GM12878 (cell line): ENCODE data around the gene NPPB. TPM values are rescaled to one million over a fixed set of nuclear protein-coding genes. Genes with fewer than 3 reads are reported as not detected.

ENCODE experiments used
- ATAC-seq: fragments of 200-7000 bp; cut with Tn5 transposase; 3 replicates; pipeline ENCODE4 v1.9.1; 2020; ENCODE audit warnings: mild to moderate bottlenecking, moderate library complexity
- BruUV-seq: library from RNA; stranded (reverse); fragments of 400-500 nt; replicated peaks from 2 replicates; lab custom pipeline; 2021; lab: Mats Ljungman, UMichigan
- CTCF ChIA-PET: fragments of 300-600 bp; sonication (Branson Sonifier 250); formaldehyde crosslinking; extraction: SDS; loops from one replicate; lab custom pipeline; 2021; ENCODE audit warnings: inconsistent platforms; lab: Yijun Ruan, JAX
- POLR2A ChIA-PET: fragments of 350-600 bp; formaldehyde crosslinking; extraction: SDS; loops from one replicate; lab custom pipeline; 2021; ENCODE audit warnings: inconsistent platforms; lab: Charles Lee
- RAD21 ChIA-PET: fragments of 300-600 bp; sonication (Branson Sonifier 250); formaldehyde crosslinking; loops from one replicate; lab custom pipeline; 2023; ENCODE audit warnings: antibody characterized with exemption; ENCODE audit not compliant: unreplicated experiment; lab: Charles Lee
- SMC1A ChIA-PET: fragments of 300-600 bp; sonication (Branson Sonifier 250); formaldehyde crosslinking; loops from one replicate; lab custom pipeline; 2023; ENCODE audit not compliant: unreplicated experiment, uncharacterized antibody; lab: Charles Lee
- DNase-seq: peaks from one replicate; pipeline ENCODE4 v3.0.0-alpha.2; 2011; ENCODE audit warnings: low read depth, low spot score
- FAIRE-seq: peaks from 3 replicates; lab custom pipeline; 2011; peaks lifted over from hg19 to GRCh38; lab: Jason Lieb, UNC
- H2AFZ ChIP-seq: 2 replicates; pipeline ENCODE4 v1.6.0; 2011; ENCODE audit warnings: low read depth, low read length, control low read depth; ENCODE audit not compliant: control insufficient read depth
- H3K27ac ChIP-seq: 2 replicates; pipeline ENCODE4 v1.5.1; 2011; ENCODE audit warnings: control low read depth; ENCODE audit not compliant: control insufficient read depth, insufficient read depth
- H3K27me3 ChIP-seq, 2 experiments: replicated peaks in 1 of 2; 2 replicates each; pipeline versions ENCODE4 v1.6.0 to v1.6.1; 2011; ENCODE audit warnings: low read length in 1 of 2; ENCODE audit not compliant: control insufficient read depth in 2 of 2, insufficient read depth in 2 of 2
- H3K36me3 ChIP-seq, 2 experiments: 2 replicates each; pipeline ENCODE4 v1.5.1; 2011; ENCODE audit warnings: low read length in 1 of 2; ENCODE audit not compliant: control insufficient read depth in 2 of 2, insufficient read depth in 2 of 2
- H3K4me1 ChIP-seq: 2 replicates; pipeline ENCODE4 v1.6.1; 2011; ENCODE audit warnings: mild to moderate bottlenecking, low read length, moderate library complexity, mixed read lengths; ENCODE audit not compliant: control insufficient read depth, insufficient read depth
- H3K4me2 ChIP-seq: 2 replicates; pipeline ENCODE4 v1.6.0; 2011; ENCODE audit warnings: control low read depth; ENCODE audit not compliant: control insufficient read depth, insufficient read depth
- H3K4me3 ChIP-seq: fragments of 200-600 bp; sonication (generic); 2 replicates; pipeline ENCODE4 v1.5.1; 2016
- H3K79me2 ChIP-seq: 2 replicates; pipeline ENCODE4 v1.6.0; 2011; ENCODE audit warnings: low read length; ENCODE audit not compliant: control insufficient read depth, insufficient read depth
- H3K9ac ChIP-seq: 2 replicates; pipeline ENCODE4 v1.8.0; 2011; ENCODE audit warnings: low read length, control low read depth, mixed read lengths; ENCODE audit not compliant: control insufficient read depth, insufficient read depth
- H3K9me3 ChIP-seq: replicated peaks from 3 replicates; pipeline ENCODE4 v1.5.1; 2011; ENCODE audit warnings: mild to moderate bottlenecking, low read length; ENCODE audit not compliant: control insufficient read depth, insufficient read depth
- H4K20me1 ChIP-seq: 2 replicates; pipeline ENCODE4 v1.6.0; 2011; ENCODE audit not compliant: control insufficient read depth, insufficient read depth
- ATF7 ChIP-seq: fragments of 450-650 bp; IDR thresholded peaks from 2 replicates; pipeline ENCODE4 v1.6.1; 2016; ENCODE audit warnings: low read depth, mild to moderate bottlenecking
- ELK1 ChIP-seq: IDR thresholded peaks from 2 replicates; pipeline ENCODE4 v1.6.1; 2012; ENCODE audit warnings: low read depth, low read length, improper control_type of control experiment
- MEF2A ChIP-seq: IDR thresholded peaks from 2 replicates; pipeline ENCODE4 v1.6.1; 2011; ENCODE audit warnings: low read depth, mild to moderate bottlenecking, low read length, moderate library complexity; ENCODE audit not compliant: insufficient read depth
- POLR2AphosphoS5 ChIP-seq: IDR thresholded peaks from 2 replicates; pipeline ENCODE4 v1.6.1; 2011; ENCODE audit warnings: mild to moderate bottlenecking, low read length, inconsistent platforms
- RAD51 ChIP-seq: fragments of 450-650 bp; IDR thresholded peaks from 2 replicates; pipeline ENCODE4 v1.6.1; 2016; ENCODE audit warnings: moderate library complexity, mild to moderate bottlenecking, inconsistent platforms
- SUZ12 ChIP-seq: fragments of 200-600 bp; sonication (generic); IDR thresholded peaks from one replicate; pipeline ENCODE4 v1.6.1; 2018; ENCODE audit warnings: antibody characterized with exemption, mild to moderate bottlenecking; ENCODE audit not compliant: unreplicated experiment
- TAF1 ChIP-seq: IDR thresholded peaks from 2 replicates; pipeline ENCODE4 v1.6.1; 2011; ENCODE audit warnings: mild to moderate bottlenecking, low read depth, low read length, borderline replicate concordance
- YY1 ChIP-seq: IDR thresholded peaks from 2 replicates; pipeline ENCODE4 v1.6.1; 2011; ENCODE audit warnings: low read depth, mild to moderate bottlenecking, low read length
- WGBS: methylation state at CpG from one replicate; pipeline ENCODE4 v1.1.6; 2016; ENCODE audit warnings: low lambda C conversion rate; ENCODE audit not compliant: insufficient replicate concordance, insufficient coverage; ENCODE audit errors: missing lambda C conversion rate; 5-methylcytosine and 5-hydroxymethylcytosine counted together
- in situ Hi-C: fragments of 300-500 bp; cut with MboI; formaldehyde crosslinking; loops from 9 replicates; pipeline ENCODE4 v1.14.3; 2018; ENCODE audit warnings: mixed read lengths
- intact Hi-C: fragments of 100-400 bp; cut with micrococcal nuclease; formaldehyde crosslinking; loops from one replicate; pipeline ENCODE4 v1.14.2; 2022; ENCODE audit not compliant: unreplicated experiment
- polyA plus RNA-seq, 11 experiments: library from polyadenylated mRNA; depleted of rRNA in 4 of 11; unstranded in 6 of 11; stranded (reverse) in 5 of 11; fragments of >200 nt; fragmentation: Nextera tagmentation in 4 of 11; fragmentation: Illumina TruSeq in 1 of 11; extraction: Ambion mirVana in 4 of 11; extraction: Trizol in 1 of 11; gene quantifications; 1 replicate in 1 of 11; 2 replicates in 10 of 11; pipeline versions ENCODE4 v1.2.1 to v1.2.3, GENCODE V29; 2011 to 2016; ENCODE audit warnings: inconsistent platforms in 2 of 11, missing spikeins in 2 of 11, low read depth in 1 of 11
- total RNA-seq, 4 experiments: library from RNA; depleted of rRNA in 3 of 4; stranded (reverse); fragments of >200 nt in 3 of 4; fragmentation: Illumina TruSeq in 1 of 4; extraction: Trizol in 1 of 4; gene quantifications; 2 replicates each; pipeline versions ENCODE4 v1.2.1 to v1.2.3, GENCODE V29; 2013 to 2021
- TF ChIP-seq, protein P1 (sequence below): IDR thresholded peaks from 2 replicates; pipeline ENCODE4 v1.6.1; 2011; ENCODE audit warnings: borderline replicate concordance, low read depth, mild to moderate bottlenecking, moderate library complexity, low read length; ENCODE audit not compliant: insufficient read depth, poor library complexity, severe bottlenecking
- TF ChIP-seq, protein P2 (sequence below): IDR thresholded peaks from 2 replicates; pipeline ENCODE4 v1.6.1; 2012; ENCODE audit warnings: low read depth, low read length, improper control_type of control experiment

NPPB gene
- total and polyA plus RNA-seq, 10 of the 15 experiments (the other 5 are each of a cell fraction or from before 2014, with no cell fraction given), result not detected

DNA sequence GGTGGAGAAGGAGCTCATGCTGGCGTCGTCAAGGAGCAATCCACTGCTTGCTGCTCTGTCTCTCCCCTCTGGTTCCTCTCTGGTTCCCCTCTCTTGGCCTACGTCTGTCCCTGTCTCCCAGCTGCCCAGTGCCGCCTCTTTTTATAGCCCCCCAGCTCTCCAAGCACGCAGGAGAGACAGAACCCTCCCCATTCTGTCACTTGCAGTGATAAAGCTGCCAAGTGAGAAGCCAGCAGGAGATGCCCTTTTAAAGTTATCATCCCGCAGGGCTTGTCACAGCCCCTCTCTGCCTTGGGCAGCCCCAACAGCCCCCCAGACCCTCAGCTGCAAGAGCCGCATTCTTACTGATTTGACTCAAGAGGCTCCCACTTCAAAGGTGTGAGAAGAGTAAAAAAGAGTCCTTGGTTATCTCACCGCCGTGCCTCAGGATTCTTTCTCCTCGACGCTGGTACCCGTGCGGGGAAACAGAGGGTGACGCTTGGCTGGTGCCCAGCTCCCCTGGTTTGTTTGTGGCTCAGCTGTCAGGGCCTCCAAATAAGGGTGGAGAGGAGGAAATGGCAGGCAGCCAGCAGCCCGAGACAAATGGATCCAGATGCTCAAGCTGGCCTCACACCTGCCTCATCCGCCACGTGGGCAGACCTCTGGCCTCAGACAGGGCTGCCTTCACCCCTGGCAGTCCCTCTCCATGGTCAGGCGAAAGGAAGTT, 10.9 kb downstream of the NPPB start, which contains the start of gene NPPA:
Gene NPPA, minus strand, starts transcription at position 117 of the 706 bp plus-strand sequence. Its CDS starts 99 bp downstream, at position 18.
- Histone ChIP-seq H3K27me3 (no peaks in the 10 kb centered on the region), H3K4me3 (no peak within 1 kb of the TSS), H3K9ac (no peak within 1 kb of the TSS), H4K20me1 (no peaks in the 10 kb centered on the region), H3K4me2 (no peak within 1 kb of the TSS)
- CTCF ChIA-PET, result interaction anchor here (1.2 kb wide), 2 partner anchors 10 to 119 kb away, joined by 3 to 4 read pairs; no protein-coding TSS in a partner anchor
- DNase-seq, result no peak
- TF ChIP-seq, protein P1, sequence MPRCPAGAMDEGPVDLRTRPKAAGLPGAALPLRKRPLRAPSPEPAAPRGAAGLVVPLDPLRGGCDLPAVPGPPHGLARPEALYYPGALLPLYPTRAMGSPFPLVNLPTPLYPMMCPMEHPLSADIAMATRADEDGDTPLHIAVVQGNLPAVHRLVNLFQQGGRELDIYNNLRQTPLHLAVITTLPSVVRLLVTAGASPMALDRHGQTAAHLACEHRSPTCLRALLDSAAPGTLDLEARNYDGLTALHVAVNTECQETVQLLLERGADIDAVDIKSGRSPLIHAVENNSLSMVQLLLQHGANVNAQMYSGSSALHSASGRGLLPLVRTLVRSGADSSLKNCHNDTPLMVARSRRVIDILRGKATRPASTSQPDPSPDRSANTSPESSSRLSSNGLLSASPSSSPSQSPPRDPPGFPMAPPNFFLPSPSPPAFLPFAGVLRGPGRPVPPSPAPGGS, result no peak
- TF ChIP-seq, protein P2, sequence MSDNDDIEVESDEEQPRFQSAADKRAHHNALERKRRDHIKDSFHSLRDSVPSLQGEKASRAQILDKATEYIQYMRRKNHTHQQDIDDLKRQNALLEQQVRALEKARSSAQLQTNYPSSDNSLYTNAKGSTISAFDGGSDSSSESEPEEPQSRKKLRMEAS, result no peak
- TF ChIP-seq TAF1, result no peak
- TF ChIP-seq ELK1, result no peak
- TF ChIP-seq SUZ12, result no peak
- TF ChIP-seq RAD51, result no peak
- TF ChIP-seq MEF2A, result no peak
- no peak for TF ChIP-seq POLR2AphosphoS5
- no peak for TF ChIP-seq ATF7
- no peak for TF ChIP-seq YY1
- TF ChIP-seq, all 136 proteins: peak for 0
- whole genome bisulfite sequencing, result 88% methylated on average over 18 of the region's 18 CpGs
- ATAC-seq (no peak), FAIRE-seq (no peak)
- Histone ChIP-seq H3K27ac (no peak within 1 kb of the TSS), H3K4me1 (peaks cover under 1% of the 10 kb centered on the region), H3K9me3 (no peaks in the 10 kb centered on the region), H2AFZ (no peak within 1 kb of the TSS), H3K79me2 (no peaks in the 10 kb centered on the region), H3K36me3 (peaks cover 0 to 17% of the 10 kb centered on the region in 2 experiments; a peak in 2 of 4 replicates)
- intact Hi-C loops (no loop called here), in situ Hi-C loops (loop anchor here (10.0 kb wide), 1 partner anchor 117 kb away; no protein-coding TSS in a partner anchor)
- ChIA-PET RAD21 (no interaction called here), POLR2A (interaction anchor here (0.6 kb wide), 1 partner anchor 185 kb away, joined by 3 read pairs; no protein-coding TSS in a partner anchor), SMC1A (interaction anchor here (0.9 kb wide), 1 partner anchor 11 kb away, joined by 3 read pairs; no protein-coding TSS in a partner anchor)
- BruUV-seq, result no TSS peak
